H4 (cell line): Measurements from ENCODE around the gene DOCK2. TPM values are rescaled to one million over a fixed set of nuclear protein-coding genes. Genes with fewer than 3 reads are reported as not detected.

Experiments used
- DNase-seq: peaks from one replicate; pipeline ENCODE4 v3.0.0-alpha.2; 2015; ENCODE audit warnings: low spot score
- total RNA-seq: library from RNA; depleted of rRNA; stranded (reverse); fragments of >200 nt; shearing (Covaris generic); gene quantifications from 2 replicates; pipeline ENCODE4 v1.2.3, GENCODE V29; 2014

Gene DOCK2
- total RNA-seq, 1 experiment from 2014 or later, result 1.4 TPM

- no peak for DNase-seq
These were observed 225.3 kb downstream of the DOCK2 start for GRCh38 chr5:169862391-169862811.

GRCh38 chr5:169864483-169864882 is 227.4 kb downstream of the DOCK2 start:
- DNase-seq, result no peak

- no peak for DNase-seq
These were observed 230.3 kb downstream of the DOCK2 start for GRCh38 chr5:169867347-169867746.

- DNase-seq, result no peak
These were observed 232.0 kb downstream of the DOCK2 start for GRCh38 chr5:169869066-169869465.

GRCh38 chr5:169870211-169870610 is 233.1 kb downstream of the DOCK2 start:
- DNase-seq, result no peak

- DNase-seq, result no peak
These were observed 234.9 kb downstream of the DOCK2 start for GRCh38 chr5:169871826-169872490.

GRCh38 chr5:169873642-169874041 is 236.6 kb downstream of the DOCK2 start:
- no peak for DNase-seq

- DNase-seq, result no peak
These were observed 237.5 kb downstream of the DOCK2 start for GRCh38 chr5:169874621-169875020.

GRCh38 chr5:169875091-169875728 is 238.1 kb downstream of the DOCK2 start:
- no peak for DNase-seq

- no peak for DNase-seq
These were observed 238.7 kb downstream of the DOCK2 start for GRCh38 chr5:169875731-169876130.

GRCh38 chr5:169876386-169876785 is 239.3 kb downstream of the DOCK2 start:
- no peak for DNase-seq

- DNase-seq, result no peak
These were observed 243.1 kb downstream of the DOCK2 start for GRCh38 chr5:169880012-169880663.

- no peak for DNase-seq
These were observed 243.7 kb downstream of the DOCK2 start for GRCh38 chr5:169880785-169881184.

GRCh38 chr5:169881702-169882303 is 244.7 kb downstream of the DOCK2 start:
- no peak for DNase-seq

GRCh38 chr5:169886033-169886432 is 249.0 kb downstream of the DOCK2 start:
- no peak for DNase-seq

- no peak for DNase-seq
These were observed 249.6 kb downstream of the DOCK2 start for GRCh38 chr5:169886677-169887076.

GRCh38 chr5:169889572-169889971 is 252.5 kb downstream of the DOCK2 start:
- no peak for DNase-seq

- DNase-seq, result no peak
These were observed 255.9 kb downstream of the DOCK2 start for GRCh38 chr5:169893010-169893409.

GRCh38 chr5:169893571-169893970 is 256.5 kb downstream of the DOCK2 start:
- DNase-seq, result no peak

- DNase-seq, result no peak
These were observed 258.9 kb downstream of the DOCK2 start for GRCh38 chr5:169895926-169896325.

GRCh38 chr5:169897481-169897880 is 260.4 kb downstream of the DOCK2 start:
- no peak for DNase-seq

GRCh38 chr5:169901896-169902295 is 264.8 kb downstream of the DOCK2 start:
- no peak for DNase-seq

- no peak for DNase-seq
These were observed 267.0 kb downstream of the DOCK2 start for GRCh38 chr5:169904059-169904458.
